Neural cell (in vitro differentiated cells): Measurements from ENCODE around the gene SLC6A14. TPM values are rescaled to one million over a fixed set of nuclear protein-coding genes. Genes with fewer than 3 reads are reported as not detected.

ENCODE experiments used
- H2AFZ ChIP-seq: fragments of 200-600, 300-800 bp; sonication (generic), shearing (Covaris generic); 2 replicates; pipeline ENCODE4 v1.6.0; 2014; ENCODE audit warnings: low read depth, mild to moderate bottlenecking, antibody characterized with exemption, low read length, moderate library complexity
- H3F3A ChIP-seq: fragments of 200-600 bp; shearing (Covaris generic); 2 replicates; pipeline ENCODE4 v1.6.1; 2016; ENCODE audit warnings: mild to moderate bottlenecking, moderate library complexity, mixed read lengths, antibody characterized with exemption, low read length; ENCODE audit not compliant: insufficient read depth, poor library complexity, severe bottlenecking
- H3K27ac ChIP-seq: fragments of 200-600, 300-800 bp; sonication (generic), shearing (Covaris generic); 2 replicates; pipeline ENCODE4 v1.5.1; 2014; ENCODE audit warnings: mild to moderate bottlenecking, low read length, moderate library complexity
- H3K27me3 ChIP-seq: fragments of 300-800, 200-600 bp; sonication (generic), shearing (Covaris generic); 2 replicates; pipeline ENCODE4 v1.6.0; 2014; ENCODE audit warnings: mild to moderate bottlenecking, low read depth, low read length, moderate library complexity; ENCODE audit not compliant: insufficient read depth
- H3K36me3 ChIP-seq: fragments of 300-800, 200-600 bp; sonication (generic), shearing (Covaris generic); 2 replicates; pipeline ENCODE4 v1.5.1; 2014; ENCODE audit warnings: mild to moderate bottlenecking, antibody characterized with exemption, low read length, moderate library complexity; ENCODE audit not compliant: insufficient read depth
- H3K4me2 ChIP-seq: fragments of 300-800, 200-600 bp; sonication (generic), shearing (Covaris generic); 2 replicates; pipeline ENCODE4 v1.6.0; 2014; ENCODE audit warnings: mild to moderate bottlenecking, low read length
- H3K4me3 ChIP-seq: fragments of 300-800, 200-600 bp; sonication (generic), shearing (Covaris generic); 2 replicates; pipeline ENCODE4 v1.5.1; 2014; ENCODE audit warnings: mild to moderate bottlenecking, low read length, moderate library complexity
- H3K79me2 ChIP-seq: fragments of 200-600 bp; shearing (Covaris generic); replicated peaks from 2 replicates; pipeline ENCODE4 v1.6.0; 2014; ENCODE audit warnings: mild to moderate bottlenecking, low read length, moderate library complexity; ENCODE audit not compliant: insufficient read depth
- H3K9ac ChIP-seq: fragments of 300-800, 200-600 bp; sonication (generic), shearing (Covaris generic); 2 replicates; pipeline ENCODE4 v1.6.1; 2016; ENCODE audit warnings: mild to moderate bottlenecking, low read length, mixed read lengths
- H3K9me2 ChIP-seq: fragments of 200-600 bp; shearing (Covaris generic); 2 replicates; pipeline ENCODE4 v1.6.1; 2016; ENCODE audit warnings: mild to moderate bottlenecking, low read length, mixed read lengths; ENCODE audit not compliant: insufficient read depth
- H3K9me3 ChIP-seq: fragments of 200-600, 300-800 bp; sonication (generic), shearing (Covaris generic); 2 replicates; pipeline ENCODE4 v1.6.1; 2016; ENCODE audit warnings: mild to moderate bottlenecking, mixed run types, low read length, moderate library complexity, mixed read lengths
- H4K20me1 ChIP-seq: fragments of 200-600 bp; shearing (Covaris generic); 2 replicates; pipeline ENCODE4 v1.6.1; 2016; ENCODE audit warnings: mild to moderate bottlenecking, mixed run types; ENCODE audit not compliant: insufficient read depth
- EP300 ChIP-seq: fragments of 450-650 bp; conservative IDR thresholded peaks from 2 replicates; pipeline ENCODE4 v1.6.1; 2014; ENCODE audit warnings: antibody characterized with exemption, mild to moderate bottlenecking, moderate library complexity; ENCODE audit not compliant: poor library complexity, severe bottlenecking
- EZH2 ChIP-seq: fragments of 200-600, 300-800 bp; shearing (Covaris generic), sonication (generic); IDR thresholded peaks from 2 replicates; pipeline ENCODE4 v1.6.1; 2014; ENCODE audit warnings: antibody characterized with exemption, low read length, borderline replicate concordance, mild to moderate bottlenecking; ENCODE audit not compliant: insufficient read depth, poor library complexity, severe bottlenecking
- MXI1 ChIP-seq: fragments of 450-650 bp; conservative IDR thresholded peaks from 2 replicates; pipeline ENCODE4 v1.6.1; 2014; ENCODE audit warnings: antibody characterized with exemption, mild to moderate bottlenecking; ENCODE audit not compliant: poor library complexity, severe bottlenecking
- POLR2AphosphoS5 ChIP-seq: IDR thresholded peaks from 2 replicates; pipeline ENCODE4 v1.6.1; 2012
- RAD21 ChIP-seq: fragments of 450-650 bp; conservative IDR thresholded peaks from 2 replicates; pipeline ENCODE4 v1.6.1; 2014; ENCODE audit warnings: antibody characterized with exemption, mild to moderate bottlenecking, moderate library complexity
- SMC3 ChIP-seq: fragments of 450-650 bp; conservative IDR thresholded peaks from 2 replicates; pipeline ENCODE4 v1.6.1; 2014; ENCODE audit warnings: antibody characterized with exemption, mild to moderate bottlenecking, moderate library complexity; ENCODE audit not compliant: poor library complexity
- TAF1 ChIP-seq: IDR thresholded peaks from 2 replicates; pipeline ENCODE4 v1.6.1; 2012; ENCODE audit warnings: low read depth
- polyA plus RNA-seq: library from polyadenylated mRNA; depleted of rRNA; stranded (reverse); fragments of >200 nt; gene quantifications from 2 replicates; pipeline ENCODE4 v1.2.3, GENCODE V29; 2014
- TF ChIP-seq, protein P1 (sequence below): fragments of 450-650 bp; IDR thresholded peaks from 2 replicates; pipeline ENCODE4 v1.5.1; 2014; ENCODE audit warnings: antibody characterized with exemption, mild to moderate bottlenecking, moderate library complexity; ENCODE audit not compliant: poor library complexity, severe bottlenecking
- TF ChIP-seq, protein P2 (sequence below): IDR thresholded peaks from 2 replicates; pipeline ENCODE4 v1.6.1; 2012; ENCODE audit warnings: borderline replicate concordance

The SLC6A14 gene
- polyA plus RNA-seq, 1 donor from 2014 or later, result not detected

DNA sequence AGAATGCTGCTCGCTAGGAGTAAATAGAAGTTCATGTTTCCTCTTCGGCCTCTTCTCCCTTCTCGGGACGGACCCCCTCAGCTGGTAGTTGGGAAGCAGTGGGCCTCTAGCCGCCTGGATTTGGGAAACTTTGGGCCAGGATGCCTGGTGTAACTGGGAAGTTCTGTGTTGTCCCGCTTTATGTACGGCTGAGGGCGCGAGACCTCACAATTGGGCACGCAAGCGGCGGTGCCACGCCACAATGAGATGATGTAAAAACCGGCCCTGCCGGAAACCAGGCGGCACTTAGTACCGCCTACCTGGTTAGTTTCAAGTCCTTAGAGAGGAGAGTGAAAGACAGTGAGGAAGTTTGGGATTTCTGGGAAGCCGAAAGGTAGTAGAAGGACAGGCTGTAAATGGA lies 26.4 kb downstream of the SLC6A14 start, which contains the start of gene CT83:
Gene CT83, minus strand, starts transcription at position 155 of the 400 bp plus-strand sequence. Its CDS starts 120 bp downstream, at position 35.
- H3K9ac ChIP-seq, result no peak within 1 kb of the TSS
- H4K20me1 ChIP-seq, result no peaks in the 10 kb centered on the region
- no peaks in the 10 kb centered on the region for H3F3A ChIP-seq
- no peaks in the 10 kb centered on the region for H3K9me3 ChIP-seq
- no peak within 1 kb of the TSS for H3K27ac ChIP-seq
- H3K79me2 ChIP-seq, result no peaks in the 10 kb centered on the region
- no peaks in the 10 kb centered on the region for H3K27me3 ChIP-seq
- TF ChIP-seq SMC3 (no peak), RAD21 (no peak), TAF1 (no peak), POLR2AphosphoS5 (no peak), MXI1 (no peak), EZH2 (no peak), EP300 (no peak)
- TF ChIP-seq, protein P1, sequence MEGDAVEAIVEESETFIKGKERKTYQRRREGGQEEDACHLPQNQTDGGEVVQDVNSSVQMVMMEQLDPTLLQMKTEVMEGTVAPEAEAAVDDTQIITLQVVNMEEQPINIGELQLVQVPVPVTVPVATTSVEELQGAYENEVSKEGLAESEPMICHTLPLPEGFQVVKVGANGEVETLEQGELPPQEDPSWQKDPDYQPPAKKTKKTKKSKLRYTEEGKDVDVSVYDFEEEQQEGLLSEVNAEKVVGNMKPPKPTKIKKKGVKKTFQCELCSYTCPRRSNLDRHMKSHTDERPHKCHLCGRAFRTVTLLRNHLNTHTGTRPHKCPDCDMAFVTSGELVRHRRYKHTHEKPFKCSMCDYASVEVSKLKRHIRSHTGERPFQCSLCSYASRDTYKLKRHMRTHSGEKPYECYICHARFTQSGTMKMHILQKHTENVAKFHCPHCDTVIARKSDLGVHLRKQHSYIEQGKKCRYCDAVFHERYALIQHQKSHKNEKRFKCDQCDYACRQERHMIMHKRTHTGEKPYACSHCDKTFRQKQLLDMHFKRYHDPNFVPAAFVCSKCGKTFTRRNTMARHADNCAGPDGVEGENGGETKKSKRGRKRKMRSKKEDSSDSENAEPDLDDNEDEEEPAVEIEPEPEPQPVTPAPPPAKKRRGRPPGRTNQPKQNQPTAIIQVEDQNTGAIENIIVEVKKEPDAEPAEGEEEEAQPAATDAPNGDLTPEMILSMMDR, result no peak
- TF ChIP-seq, protein P2, sequence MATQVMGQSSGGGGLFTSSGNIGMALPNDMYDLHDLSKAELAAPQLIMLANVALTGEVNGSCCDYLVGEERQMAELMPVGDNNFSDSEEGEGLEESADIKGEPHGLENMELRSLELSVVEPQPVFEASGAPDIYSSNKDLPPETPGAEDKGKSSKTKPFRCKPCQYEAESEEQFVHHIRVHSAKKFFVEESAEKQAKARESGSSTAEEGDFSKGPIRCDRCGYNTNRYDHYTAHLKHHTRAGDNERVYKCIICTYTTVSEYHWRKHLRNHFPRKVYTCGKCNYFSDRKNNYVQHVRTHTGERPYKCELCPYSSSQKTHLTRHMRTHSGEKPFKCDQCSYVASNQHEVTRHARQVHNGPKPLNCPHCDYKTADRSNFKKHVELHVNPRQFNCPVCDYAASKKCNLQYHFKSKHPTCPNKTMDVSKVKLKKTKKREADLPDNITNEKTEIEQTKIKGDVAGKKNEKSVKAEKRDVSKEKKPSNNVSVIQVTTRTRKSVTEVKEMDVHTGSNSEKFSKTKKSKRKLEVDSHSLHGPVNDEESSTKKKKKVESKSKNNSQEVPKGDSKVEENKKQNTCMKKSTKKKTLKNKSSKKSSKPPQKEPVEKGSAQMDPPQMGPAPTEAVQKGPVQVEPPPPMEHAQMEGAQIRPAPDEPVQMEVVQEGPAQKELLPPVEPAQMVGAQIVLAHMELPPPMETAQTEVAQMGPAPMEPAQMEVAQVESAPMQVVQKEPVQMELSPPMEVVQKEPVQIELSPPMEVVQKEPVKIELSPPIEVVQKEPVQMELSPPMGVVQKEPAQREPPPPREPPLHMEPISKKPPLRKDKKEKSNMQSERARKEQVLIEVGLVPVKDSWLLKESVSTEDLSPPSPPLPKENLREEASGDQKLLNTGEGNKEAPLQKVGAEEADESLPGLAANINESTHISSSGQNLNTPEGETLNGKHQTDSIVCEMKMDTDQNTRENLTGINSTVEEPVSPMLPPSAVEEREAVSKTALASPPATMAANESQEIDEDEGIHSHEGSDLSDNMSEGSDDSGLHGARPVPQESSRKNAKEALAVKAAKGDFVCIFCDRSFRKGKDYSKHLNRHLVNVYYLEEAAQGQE, result no peak
- H3K36me3 ChIP-seq, result no peaks in the 10 kb centered on the region
- H3K4me2 ChIP-seq, result no peak within 1 kb of the TSS
- no peak within 1 kb of the TSS for H2AFZ ChIP-seq
- H3K9me2 ChIP-seq, result no peaks in the 10 kb centered on the region
- H3K4me3 ChIP-seq, result no peak within 1 kb of the TSS

DNA sequence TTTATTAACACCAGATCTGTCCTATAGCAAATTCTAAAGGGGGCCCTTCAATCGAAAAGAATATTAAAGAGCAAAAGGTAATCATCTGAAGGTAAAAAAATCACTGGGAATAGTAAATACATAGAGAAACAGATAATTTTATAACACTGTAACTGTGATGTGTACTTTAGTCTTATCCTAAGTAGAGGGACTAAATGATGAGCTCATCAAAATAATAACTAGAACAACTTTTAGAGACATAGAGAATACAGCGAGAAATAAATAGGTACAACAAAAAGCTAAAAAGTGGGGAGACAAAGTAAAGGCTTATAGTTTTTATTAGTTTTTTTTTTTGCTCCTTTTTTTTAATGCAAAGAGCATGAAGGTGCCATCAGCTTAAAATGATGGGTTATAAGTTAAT lies 43.7 kb downstream of the SLC6A14 start:
- H3K9me3 ChIP-seq, result no peaks in the 10 kb centered on the region
- no peaks in the 10 kb centered on the region for H4K20me1 ChIP-seq
- no peak overlapping the region for H3K27ac ChIP-seq
- H2AFZ ChIP-seq, result no peak overlapping the region
- no peaks in the 10 kb centered on the region for H3K36me3 ChIP-seq
- H3K4me3 ChIP-seq, result no peak overlapping the region
- H3K4me2 ChIP-seq, result no peak overlapping the region
- TF ChIP-seq POLR2AphosphoS5 (no peak), RAD21 (no peak), MXI1 (no peak), SMC3 (no peak), EP300 (no peak), TAF1 (no peak), EZH2 (no peak)
- TF ChIP-seq, protein P1, result no peak
- TF ChIP-seq, protein P2, result no peak
- H3K27me3 ChIP-seq, result no peaks in the 10 kb centered on the region
- no peaks in the 10 kb centered on the region for H3K79me2 ChIP-seq
- no peaks in the 10 kb centered on the region for H3F3A ChIP-seq
- H3K9ac ChIP-seq, result no peak overlapping the region
- no peaks in the 10 kb centered on the region for H3K9me2 ChIP-seq
